ENCODE results near the gene SLC25A41. TPM values are rescaled to one million over a fixed set of nuclear protein-coding genes. Genes with fewer than 3 reads are reported as not detected.
A peak's percentile ranks its signal among the peaks of the same experiment; 100 is the strongest.

SLC25A41 gene
- under 1 TPM; 0.30 to 0.93 (median 0.37) TPM for polyA plus RNA-seq (ENCODE audit: insufficient read length in 4 of 4)

DNA sequence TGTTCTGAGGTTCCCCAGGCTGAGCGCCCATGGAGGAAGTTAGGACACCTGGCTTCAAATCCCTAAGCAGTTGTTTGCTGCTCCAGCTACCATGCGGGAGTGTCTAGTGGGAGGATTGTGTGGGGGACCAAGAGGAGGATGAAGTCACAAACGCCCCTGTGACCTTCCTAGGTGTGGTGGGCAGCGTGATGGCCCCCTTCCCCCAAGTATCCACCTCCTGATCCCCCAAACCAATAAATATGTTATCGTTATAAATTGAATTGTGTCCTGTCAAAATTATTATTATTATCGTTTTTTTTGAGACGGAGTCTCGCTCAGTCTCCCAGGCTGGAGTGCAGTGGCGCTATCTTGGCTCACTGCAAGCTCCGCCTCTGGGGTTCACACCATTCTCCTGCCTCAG is at the start of gene SLC25A41:
Gene SLC25A41, minus strand, starts transcription at position 101 of the 400 bp plus-strand sequence. Its CDS starts 70 bp downstream, at position 31.
- no peak for DNase-seq (ENCODE audit: low read depth in 4 of 4, low spot score in 3 of 4)

GRCh38 chr19:6483235-6483634 is 49.7 kb upstream of the SLC25A41 start:
- DNase-seq (ENCODE audit: low read depth in 4 of 4, low spot score in 3 of 4), result no peak

GRCh38 chr19:6482343-6482686 is 48.8 kb upstream of the SLC25A41 start:
- no peak for DNase-seq (ENCODE audit: low read depth in 4 of 4, low spot score in 3 of 4)

GRCh38 chr19:6481541-6482342 is 48.2 kb upstream of the SLC25A41 start, which contains the start of gene DENND1C:
Gene DENND1C (minus strand): TSS chr19:6481787. CDS start chr19:6481695, 92 bp downstream.
- no peak for DNase-seq (ENCODE audit: low read depth in 4 of 4, low spot score in 3 of 4)

DNA sequence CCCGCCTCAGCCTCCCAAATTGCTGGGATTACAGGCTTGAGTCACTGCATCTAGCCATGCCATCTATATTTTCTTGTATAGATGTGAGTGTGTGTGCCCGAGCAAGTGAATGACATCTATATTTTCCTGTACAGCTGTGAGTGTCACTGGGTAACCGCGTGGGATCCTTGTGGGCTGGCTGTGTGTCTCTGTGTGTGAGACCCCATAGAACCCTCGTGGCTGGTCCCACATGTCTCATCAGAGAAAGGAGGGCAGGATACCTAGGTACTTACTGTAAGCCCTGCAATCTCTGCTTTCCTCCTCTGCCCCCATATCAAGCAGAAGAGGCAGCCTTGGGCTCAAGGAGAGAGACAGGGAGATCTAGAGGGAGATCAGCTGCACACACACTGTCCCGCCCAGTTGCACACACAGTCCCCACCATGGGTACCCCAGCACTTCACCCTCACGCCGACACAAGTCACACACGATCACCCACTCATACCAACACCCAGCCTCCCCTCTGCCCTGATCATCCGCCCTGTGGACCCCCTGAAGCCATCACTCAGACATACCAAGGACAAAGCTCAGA is 47.4 kb upstream of the SLC25A41 start:
- no peak for DNase-seq (ENCODE audit: low read depth in 4 of 4, low spot score in 3 of 4)

- no peak for DNase-seq (ENCODE audit: low read depth in 4 of 4, low spot score in 3 of 4)
These were observed 46.4 kb upstream of the SLC25A41 start for GRCh38 chr19:6479836-6480398.

- DNase-seq (ENCODE audit: low read depth in 4 of 4, low spot score in 3 of 4), result no peak
These were observed 45.3 kb upstream of the SLC25A41 start for GRCh38 chr19:6478815-6479214.

DNA sequence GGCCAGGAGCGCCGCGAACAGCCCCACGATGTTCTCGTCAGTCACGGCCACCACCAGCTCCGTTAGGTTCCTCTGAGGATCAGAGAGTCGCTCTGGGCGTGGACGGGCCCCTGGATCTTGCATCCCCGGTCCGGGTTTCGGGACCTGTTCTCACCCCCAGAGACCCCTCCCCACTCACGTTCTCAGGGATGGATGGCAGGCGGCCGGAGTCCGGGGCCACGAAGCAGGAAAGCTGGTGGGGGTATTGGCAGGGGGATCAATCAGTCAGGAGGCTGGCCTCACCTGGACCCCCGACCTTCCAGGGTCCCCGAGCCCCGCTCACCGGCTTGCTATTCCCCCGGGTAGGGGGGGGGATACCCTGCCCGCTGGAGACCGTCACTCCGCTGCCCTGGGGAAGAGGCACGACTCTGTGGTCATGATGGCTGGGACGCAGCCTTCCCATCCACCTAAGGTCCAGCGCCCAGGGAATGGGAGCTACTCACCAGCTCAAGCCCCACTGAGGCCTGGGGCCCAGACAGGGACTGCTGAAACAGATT is 43.4 kb upstream of the SLC25A41 start:
- DNase-seq (ENCODE audit: low read depth in 4 of 4, low spot score in 3 of 4), result no peak

GRCh38 chr19:6476155-6476895 is 42.8 kb upstream of the SLC25A41 start:
- DNase-seq (ENCODE audit: low read depth in 4 of 4, low spot score in 3 of 4), result peak; percentile 56 to 73 (median 66)

GRCh38 chr19:6475321-6476108 is 42.0 kb upstream of the SLC25A41 start:
- DNase-seq (ENCODE audit: low read depth in 4 of 4, low spot score in 3 of 4), result no peak

- no peak for DNase-seq (ENCODE audit: low read depth in 4 of 4, low spot score in 3 of 4)
These were observed 40.1 kb upstream of the SLC25A41 start for GRCh38 chr19:6473647-6474046.

DNA sequence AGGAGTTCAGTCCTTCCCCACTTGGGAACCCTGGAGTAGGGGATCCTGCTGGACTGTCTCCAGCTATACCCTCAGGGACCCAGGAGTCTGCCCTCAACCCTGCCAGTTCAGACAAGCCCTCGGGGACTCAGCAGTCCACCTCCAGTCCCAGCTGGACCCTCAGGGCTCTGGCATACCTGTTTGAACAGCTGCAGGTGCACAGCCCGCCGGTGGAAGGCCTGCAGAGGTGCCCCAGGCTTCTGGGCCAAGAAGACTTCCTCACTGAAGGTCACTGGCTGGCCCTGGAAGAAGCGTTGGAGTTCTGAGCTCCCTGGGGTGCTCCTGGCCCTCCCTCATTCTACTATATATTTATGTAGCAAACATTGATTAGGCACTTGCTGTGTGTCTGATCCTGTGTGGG is 39.1 kb upstream of the SLC25A41 start:
- no peak for DNase-seq (ENCODE audit: low read depth in 4 of 4, low spot score in 3 of 4)

DNA sequence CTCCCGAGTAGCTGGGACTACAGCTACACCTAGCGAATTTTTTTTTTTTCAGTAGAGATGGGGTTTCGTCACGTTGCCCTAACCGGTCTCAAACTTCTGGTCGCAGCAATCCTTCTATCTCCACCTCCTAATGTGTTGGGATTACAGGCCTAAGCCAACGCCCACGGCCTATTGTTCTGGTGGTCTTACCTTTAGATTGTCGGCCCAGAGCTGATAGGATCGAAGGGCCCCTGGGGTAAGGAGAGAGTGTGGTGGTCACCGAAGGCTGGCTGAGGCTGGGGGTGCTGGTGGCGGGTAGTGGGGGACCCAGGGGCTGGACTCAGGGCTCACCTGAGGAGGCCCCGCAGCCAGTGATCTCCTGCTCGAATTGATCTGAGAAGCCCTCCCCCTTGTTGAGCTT is 37.5 kb upstream of the SLC25A41 start:
- no peak for DNase-seq (ENCODE audit: low read depth in 4 of 4, low spot score in 3 of 4)

- DNase-seq (ENCODE audit: low read depth in 4 of 4, low spot score in 3 of 4), result no peak
These were observed 36.6 kb upstream of the SLC25A41 start for GRCh38 chr19:6470173-6470572.

GRCh38 chr19:6467384-6467783 is 33.8 kb upstream of the SLC25A41 start:
- DNase-seq (ENCODE audit: low read depth in 4 of 4, low spot score in 3 of 4), result no peak

DNA sequence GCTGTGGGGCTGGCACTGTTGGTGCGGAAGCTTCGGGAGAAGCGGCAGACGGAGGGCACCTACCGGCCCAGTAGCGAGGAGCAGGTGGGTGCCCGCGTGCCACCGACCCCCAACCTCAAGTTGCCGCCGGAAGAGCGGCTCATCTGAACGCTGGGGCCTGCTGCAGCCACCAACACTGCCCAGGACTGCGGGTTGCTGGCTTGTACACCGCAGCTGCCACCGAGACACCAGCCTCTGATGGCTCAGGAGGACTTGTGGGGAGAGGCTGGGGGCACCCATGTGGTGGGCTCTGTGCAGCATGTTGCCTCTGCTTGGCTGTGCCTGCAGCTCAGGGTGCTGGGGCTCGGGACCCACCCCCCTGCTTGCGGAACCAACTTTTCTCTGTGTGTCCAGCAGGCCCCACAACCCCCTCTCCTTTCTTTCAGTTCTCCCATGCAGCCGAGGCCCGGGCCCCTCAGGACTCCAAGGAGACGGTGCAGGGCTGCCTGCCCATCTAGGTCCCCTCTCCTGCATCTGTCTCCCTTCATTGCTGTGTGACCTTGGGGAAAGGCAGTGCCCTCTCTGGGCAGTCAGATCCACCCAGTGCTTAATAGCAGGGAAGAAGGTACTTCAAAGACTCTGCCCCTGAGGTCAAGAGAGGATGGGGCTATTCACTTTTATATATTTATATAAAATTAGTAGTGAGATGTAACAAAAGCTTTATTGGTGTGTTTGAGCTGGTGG is 33.1 kb upstream of the SLC25A41 start:
- no peak for DNase-seq (ENCODE audit: low read depth in 4 of 4, low spot score in 3 of 4)

GRCh38 chr19:6465663-6466062 is 32.1 kb upstream of the SLC25A41 start:
- no peak for DNase-seq (ENCODE audit: low read depth in 4 of 4, low spot score in 3 of 4)

DNA sequence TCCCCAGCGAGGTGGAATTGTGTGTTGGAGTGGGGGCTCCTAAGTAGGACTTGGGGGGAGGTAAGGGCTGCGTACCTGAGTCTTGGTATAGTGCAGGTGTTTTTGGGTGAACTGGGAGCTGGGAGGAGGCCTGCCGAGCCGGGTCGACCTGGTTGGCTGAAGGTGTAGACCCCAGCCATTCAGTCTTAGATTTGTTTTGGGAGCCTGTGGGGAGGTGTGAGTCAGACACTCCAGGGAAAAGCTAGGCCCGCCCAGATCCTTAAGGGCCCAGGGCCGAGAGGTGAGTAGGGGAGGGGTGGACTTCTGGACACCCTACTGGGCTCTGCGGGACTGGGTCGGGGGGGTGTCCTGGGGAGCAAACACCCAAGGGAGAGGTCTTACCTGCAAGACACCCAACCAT is 31.4 kb upstream of the SLC25A41 start:
- no peak for DNase-seq (ENCODE audit: low read depth in 4 of 4, low spot score in 3 of 4)

DNA sequence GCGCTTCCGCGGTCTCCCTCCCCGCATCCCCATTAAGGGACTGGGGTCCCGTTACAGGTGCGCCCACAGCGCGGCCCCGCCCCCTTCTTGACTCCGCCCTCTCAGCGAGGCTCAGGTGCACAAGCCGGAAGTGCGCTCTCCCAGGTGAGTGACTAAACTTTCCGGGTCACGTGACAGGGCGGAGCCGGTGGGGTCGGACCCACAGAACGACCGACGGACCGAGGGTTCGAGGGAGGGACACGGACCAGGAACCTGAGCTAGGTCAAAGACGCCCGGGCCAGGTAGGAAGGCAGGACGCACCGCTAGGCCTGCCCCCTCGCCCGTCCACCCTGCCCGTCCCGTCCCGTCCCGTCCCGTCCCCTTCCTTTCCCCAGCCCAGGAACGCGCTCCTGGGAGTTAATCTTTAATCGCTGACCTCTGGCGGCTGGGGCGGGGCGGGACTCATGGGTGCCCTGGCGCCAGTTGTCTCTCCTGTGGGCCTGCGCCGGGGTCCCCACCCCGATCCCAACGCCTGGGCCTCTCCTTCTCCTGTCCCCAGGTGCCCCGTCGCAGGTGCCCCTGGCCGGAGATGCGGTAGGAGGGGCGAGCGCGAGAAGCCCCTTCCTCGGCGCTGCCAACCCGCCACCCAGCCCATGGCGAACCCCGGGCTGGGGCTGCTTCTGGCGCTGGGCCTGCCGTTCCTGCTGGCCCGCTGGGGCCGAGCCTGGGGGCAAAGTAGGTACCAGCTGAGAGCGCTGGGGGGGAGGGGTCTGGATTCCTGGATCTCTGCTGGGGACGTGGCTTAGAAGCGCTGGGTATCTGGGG is 30.7 kb upstream of the SLC25A41 start, which contains the start of gene CRB3:
Gene CRB3, plus strand, starts transcription at position 202 of the 804 bp plus-strand sequence. Its CDS starts 431 bp downstream, at position 633.
- DNase-seq (ENCODE audit: low read depth in 4 of 4, low spot score in 3 of 4), result peak in 3 of 4 donors; percentile 57 to 67 (median 59)
